ENCODE data around the gene OGA. TPM values are rescaled to one million over a fixed set of nuclear protein-coding genes. Genes with fewer than 3 reads are reported as not detected.

OGA gene
- total and polyA plus RNA-seq, 9 of the 15 experiments (the other 6 are each of a cell fraction or from before 2014, with no cell fraction given): 13.5 to 73.5 (median 59.5) TPM

- Histone ChIP-seq H3K36me3 (ENCODE audit: control insufficient read depth, insufficient read depth, low read length) (no peaks in the 10 kb centered on the region), H3K27me3 (ENCODE audit: control insufficient read depth in 2 of 2, insufficient read depth in 2 of 2, low read length in 2 of 2) (peaks cover 20 to 70% of the 10 kb centered on the region in 2 experiments; a peak in 4 of 5 replicates), H3K4me3 (no peak overlapping the region), H3K9me3 (replicated peaks; ENCODE audit: control insufficient read depth, insufficient read depth, low read depth, low read length) (no peaks in the 10 kb centered on the region), H3K4me2 (ENCODE audit: insufficient read depth, low read length) (no peak overlapping the region), H2AFZ (ENCODE audit: low read depth, low read length) (no peak overlapping the region), H3K79me2 (ENCODE audit: control insufficient read depth, insufficient read depth, low read length) (no peaks in the 10 kb centered on the region), H3K9me1 (ENCODE audit: control insufficient read depth, insufficient read depth, low read length) (no peaks in the 10 kb centered on the region), H3K27ac (ENCODE audit: extremely low read depth, low read depth, low read length) (no peak overlapping the region), H3K9ac (ENCODE audit: insufficient read depth in 1 of 2, low read depth in 2 of 2, low read length in 2 of 2) (no peak overlapping the region), H3K4me1 (replicated peaks in 1 of 2; ENCODE audit: control insufficient read depth in 2 of 2, insufficient read depth in 2 of 2, low read length in 2 of 2) (peaks cover 0 to 4% of the 10 kb centered on the region in 2 experiments; a peak in 1 of 5 replicates), H4K20me1 (replicated peaks; ENCODE audit: control insufficient read depth, insufficient read depth, low read length) (0 out of 2 replicates have a peak, but pooled peaks cover 5% of the 10 kb centered on the region)
- BruUV-seq (replicated peaks): no TSS peak
- FAIRE-seq: no peak
- CTCF ChIA-PET (ENCODE audit: low intra/inter-chr PET ratio): no interaction called here
- 6% methylated on average over 6 of the region's 10 CpGs for WGBS (ENCODE audit: insufficient coverage, low coverage, missing lambda C conversion rate)
- ATAC-seq: no peak
- POLR2A ChIA-PET: interaction anchor here (1.0 to 1.3 kb wide), 2 partner anchors 11 to 18 kb away, joined by 3 to 8 read pairs; no protein-coding TSS in a partner anchor
- in situ Hi-C loops (cut with MboI) (no loop called here), intact Hi-C loops (cut with micrococcal nuclease) (no loop called here)
- DNase-seq (ENCODE audit: extremely low read depth in 1 of 4, low spot score in 3 of 4): no peak
- TF ChIP-seq EGR1 (conservative IDR thresholded peaks at IDR 0.05) (no peak), RHOXF2B (CRISPR knock-in tag; conservative IDR thresholded peaks at IDR 0.05) (no peak), ZNF316 (IDR thresholded peaks at IDR 0.05) (no peak), FOXP1 (CRISPR knock-in tag; IDR thresholded peaks at IDR 0.05) (no peak), ZNF165 (CRISPR knock-in tag; IDR thresholded peaks at IDR 0.05; ENCODE audit: borderline replicate concordance) (no peak), KAT7 (CRISPR knock-in tag; IDR thresholded peaks at IDR 0.05; ENCODE audit: borderline replicate concordance) (no peak), BRD9 (IDR thresholded peaks at IDR 0.05; ENCODE audit: low read depth, partially characterized antibody) (no peak), BMI1 (IDR thresholded peaks at IDR 0.05; ENCODE audit: low read length) (no peak), NCOA1 (IDR thresholded peaks at IDR 0.05; ENCODE audit: low read depth) (no peak), ZNF436 (CRISPR knock-in tag; IDR thresholded peaks at IDR 0.05) (no peak), ZBTB17 (CRISPR knock-in tag; IDR thresholded peaks at IDR 0.05) (no peak), ZNF121 (CRISPR knock-in tag; conservative IDR thresholded peaks at IDR 0.05) (no peak), RBBP5 (IDR thresholded peaks at IDR 0.05; ENCODE audit: borderline replicate concordance, insufficient read depth, low read length, poor library complexity, severe bottlenecking) (no peak)
- TF ChIP-seq, protein P1, sequence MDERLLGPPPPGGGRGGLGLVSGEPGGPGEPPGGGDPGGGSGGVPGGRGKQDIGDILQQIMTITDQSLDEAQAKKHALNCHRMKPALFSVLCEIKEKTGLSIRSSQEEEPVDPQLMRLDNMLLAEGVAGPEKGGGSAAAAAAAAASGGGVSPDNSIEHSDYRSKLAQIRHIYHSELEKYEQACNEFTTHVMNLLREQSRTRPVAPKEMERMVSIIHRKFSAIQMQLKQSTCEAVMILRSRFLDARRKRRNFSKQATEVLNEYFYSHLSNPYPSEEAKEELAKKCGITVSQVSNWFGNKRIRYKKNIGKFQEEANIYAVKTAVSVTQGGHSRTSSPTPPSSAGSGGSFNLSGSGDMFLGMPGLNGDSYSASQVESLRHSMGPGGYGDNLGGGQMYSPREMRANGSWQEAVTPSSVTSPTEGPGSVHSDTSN (CRISPR knock-in tag; IDR thresholded peaks at IDR 0.05; ENCODE audit: low read depth): no peak
- TF ChIP-seq, protein P1 (tag; conservative IDR thresholded peaks at IDR 0.05; ENCODE audit: low read depth): no peak
These were observed 55.0 kb downstream of the OGA start for GRCh38 chr10:101763141-101763846.

Measured in K562 (cell line).